Stimulated activated CD4-positive, alpha-beta T cell treated with anti-CD3 and anti-CD28 coated beads, Interleukin-4, amount 100 ng/mL, for 1 hour (primary cell): Measurements from ENCODE around the gene FTCD.
"Not testable (repeated sequence)": the region's sequence is repeated elsewhere in the genome, so short reads cannot be mapped to it uniquely, and the experiment has no call there.

ENCODE experiments used
- DNase-seq: peaks from one replicate; pipeline ENCODE4 v3.0.0-alpha.2; 2020

Gene FTCD

GRCh38 chr21:46187814-46188213 lies 32.4 kb upstream of the FTCD start:
- no peak for DNase-seq

GRCh38 chr21:46187261-46187660 lies 31.9 kb upstream of the FTCD start:
- DNase-seq: no peak

DNA sequence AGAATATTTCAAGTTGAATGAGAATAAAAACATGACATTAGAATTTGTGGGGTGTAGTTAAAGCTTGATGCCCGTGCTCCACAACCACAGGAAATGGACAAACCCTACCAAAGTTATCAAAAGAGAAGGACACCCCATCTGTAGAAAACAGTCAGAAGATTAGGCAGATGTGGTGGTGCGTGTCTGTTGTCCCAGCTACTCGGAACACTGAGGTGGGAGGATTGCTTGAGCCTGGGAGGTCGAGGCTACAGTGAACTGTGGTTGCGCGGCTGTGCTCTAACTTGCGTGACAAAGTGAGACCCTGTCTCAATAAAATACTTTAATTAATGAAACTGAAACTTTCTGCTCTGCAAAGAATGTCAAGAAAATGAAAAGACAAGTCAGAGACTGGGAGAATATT lies 30.3 kb upstream of the FTCD start:
- DNase-seq: no peak

GRCh38 chr21:46184625-46185555 lies 29.5 kb upstream of the FTCD start:
- peak; percentile 68 for DNase-seq

DNA sequence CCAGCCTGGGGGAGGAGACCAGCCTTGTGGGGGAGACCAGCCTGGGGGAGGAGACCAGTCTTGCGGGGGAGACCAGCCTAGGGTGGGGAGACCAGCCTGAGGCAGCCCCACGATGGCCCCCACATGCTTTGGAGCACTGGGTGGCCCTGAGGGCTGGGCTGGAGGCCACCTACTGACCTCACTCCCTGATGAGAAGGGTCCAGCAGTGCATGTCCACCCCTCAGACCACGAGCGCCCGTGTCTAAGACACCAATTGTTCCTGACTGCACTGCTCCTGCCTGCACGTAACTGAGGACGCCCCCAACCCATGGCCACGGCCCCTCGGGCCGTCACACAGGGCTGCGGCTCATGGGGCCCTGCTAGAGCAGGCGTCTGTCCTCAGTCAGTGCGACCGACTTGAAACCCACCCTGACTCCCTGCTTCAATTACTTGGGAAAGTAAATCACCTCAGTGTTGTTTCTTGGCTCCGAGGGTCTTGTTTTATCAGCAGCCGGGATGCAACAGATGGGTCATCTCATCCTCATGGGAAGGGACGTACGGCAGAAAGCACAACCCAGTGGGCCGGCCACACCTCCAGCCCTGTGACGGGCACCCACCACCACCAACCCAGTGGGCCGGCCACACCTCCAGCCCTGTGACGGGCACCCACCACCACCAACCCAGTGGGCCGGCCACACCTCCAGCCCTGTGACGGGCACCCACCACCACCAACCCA lies 28.7 kb upstream of the FTCD start, which contains the start of gene SPATC1L:
TSS of gene SPATC1L (minus strand) at position 550 of the 715 bp plus-strand sequence. CDS start 1,643 bp downstream, outside the sequence.
- peak; percentile 46 for DNase-seq

- DNase-seq: not testable (repeated sequence)
Measured at GRCh38 chr21:46183337-46183909, 28.0 kb upstream of the FTCD start.

DNA sequence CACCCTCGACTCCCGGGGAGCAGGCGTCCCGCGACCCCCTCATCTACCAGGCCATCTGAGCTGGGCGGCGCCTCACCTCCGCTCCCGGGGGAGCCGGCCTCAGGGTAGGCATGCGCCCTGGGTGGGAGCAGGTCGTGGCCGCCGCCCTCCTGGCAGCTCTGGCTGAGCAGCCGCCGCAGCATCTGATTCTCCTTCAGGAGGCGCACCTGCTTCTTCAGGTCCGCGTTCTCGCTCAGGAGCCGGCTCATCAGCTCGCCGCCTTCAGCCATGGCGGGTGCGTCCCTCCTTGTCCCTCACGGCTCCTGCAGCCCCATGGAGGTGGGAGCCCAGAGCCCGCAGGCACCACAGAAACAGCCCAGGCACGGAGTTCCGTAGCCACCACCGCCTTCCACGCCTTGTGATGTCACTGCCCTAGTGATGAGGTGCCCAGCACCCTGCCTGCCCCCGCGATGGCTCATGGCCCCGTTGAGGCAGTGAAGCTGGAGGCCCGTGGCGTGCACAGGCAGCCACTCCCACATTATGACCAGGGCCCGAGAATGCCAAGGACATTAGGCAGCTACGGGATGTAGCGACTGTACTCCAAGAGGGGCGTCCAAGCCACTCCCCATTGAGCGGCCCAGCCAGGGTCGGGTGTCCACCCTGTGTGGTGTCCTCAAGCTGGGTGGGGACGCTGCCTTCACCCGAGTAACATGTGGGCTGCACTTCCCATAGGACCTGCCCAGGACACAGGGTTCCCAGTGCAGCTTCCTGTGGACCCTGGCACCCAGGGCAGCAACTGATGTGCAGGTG lies 27.4 kb upstream of the FTCD start:
- DNase-seq: no peak

GRCh38 chr21:46181953-46182547 lies 26.7 kb upstream of the FTCD start:
- no peak for DNase-seq

GRCh38 chr21:46181436-46181835 lies 26.1 kb upstream of the FTCD start:
- no peak for DNase-seq

GRCh38 chr21:46180778-46181391 lies 25.5 kb upstream of the FTCD start:
- DNase-seq: no peak

DNA sequence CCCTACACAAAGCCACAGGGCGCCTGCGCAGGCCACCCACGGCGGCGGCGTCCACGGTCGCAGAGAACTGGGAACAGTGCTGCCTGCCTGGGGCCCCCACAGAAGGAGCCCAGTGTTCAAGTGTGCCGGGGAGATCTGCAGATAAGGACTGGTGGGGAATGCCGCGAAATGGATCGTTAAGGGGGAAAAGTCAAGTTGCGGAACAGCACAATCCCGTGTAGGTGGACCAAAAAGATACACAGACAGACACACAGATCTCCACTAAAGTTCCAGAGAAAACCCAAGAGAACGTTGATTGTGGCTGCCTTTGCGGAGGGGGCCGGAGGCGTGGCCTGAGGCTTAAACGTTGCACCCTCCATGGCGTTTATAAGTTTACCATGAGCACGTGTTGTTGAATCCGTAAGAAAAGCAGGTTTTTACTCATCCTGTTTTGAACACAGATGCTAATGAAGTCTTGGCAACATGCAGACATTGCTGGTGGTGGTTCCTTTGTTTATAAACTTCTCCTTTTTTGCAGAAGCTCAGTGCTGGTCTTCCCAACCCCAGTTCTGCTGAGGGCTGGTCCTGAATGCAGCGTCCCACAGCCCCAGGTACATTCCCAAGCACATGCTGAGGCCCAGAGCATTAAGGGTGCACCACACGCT lies 24.8 kb upstream of the FTCD start:
- DNase-seq: no peak

GRCh38 chr21:46179708-46180078 lies 24.3 kb upstream of the FTCD start:
- no peak for DNase-seq

GRCh38 chr21:46178961-46179360 lies 23.6 kb upstream of the FTCD start:
- DNase-seq: no peak

- not testable (repeated sequence) for DNase-seq
Measured at GRCh38 chr21:46176443-46177129, 21.2 kb upstream of the FTCD start.

- DNase-seq: no peak
Measured at GRCh38 chr21:46173573-46173972, 18.2 kb upstream of the FTCD start.

DNA sequence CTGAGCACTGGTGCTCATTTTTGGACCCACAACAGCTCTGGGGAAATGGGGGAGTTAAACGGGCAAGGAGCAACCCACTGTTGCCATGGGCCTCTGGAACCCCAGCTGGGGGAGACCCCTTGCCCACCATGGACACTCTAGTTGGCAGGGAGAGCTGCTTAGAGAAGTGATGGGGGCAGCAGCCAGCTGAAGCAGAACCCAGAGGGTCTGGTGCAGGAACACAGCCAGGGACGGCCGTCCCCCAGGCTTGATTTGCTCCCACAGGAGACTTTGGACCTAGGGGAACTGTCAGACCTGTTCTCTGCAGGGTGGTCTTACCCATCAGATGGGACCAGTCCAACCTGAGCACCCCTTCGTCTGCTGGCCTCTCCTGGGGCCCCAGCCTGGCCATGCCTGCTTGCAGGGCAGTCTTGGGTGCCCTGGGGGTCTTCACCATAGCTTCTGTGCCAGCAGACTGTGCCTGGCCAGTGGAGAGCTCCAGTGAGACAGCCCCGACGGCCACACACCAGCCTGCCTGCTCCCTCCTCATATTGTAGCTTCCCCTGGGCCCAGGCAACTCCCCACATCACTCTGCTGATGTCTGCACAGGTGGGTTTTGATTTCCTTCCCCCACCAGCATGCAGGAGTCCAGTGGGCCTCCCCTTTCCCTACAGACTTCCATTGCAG lies 17.6 kb upstream of the FTCD start:
- DNase-seq: no peak

DNA sequence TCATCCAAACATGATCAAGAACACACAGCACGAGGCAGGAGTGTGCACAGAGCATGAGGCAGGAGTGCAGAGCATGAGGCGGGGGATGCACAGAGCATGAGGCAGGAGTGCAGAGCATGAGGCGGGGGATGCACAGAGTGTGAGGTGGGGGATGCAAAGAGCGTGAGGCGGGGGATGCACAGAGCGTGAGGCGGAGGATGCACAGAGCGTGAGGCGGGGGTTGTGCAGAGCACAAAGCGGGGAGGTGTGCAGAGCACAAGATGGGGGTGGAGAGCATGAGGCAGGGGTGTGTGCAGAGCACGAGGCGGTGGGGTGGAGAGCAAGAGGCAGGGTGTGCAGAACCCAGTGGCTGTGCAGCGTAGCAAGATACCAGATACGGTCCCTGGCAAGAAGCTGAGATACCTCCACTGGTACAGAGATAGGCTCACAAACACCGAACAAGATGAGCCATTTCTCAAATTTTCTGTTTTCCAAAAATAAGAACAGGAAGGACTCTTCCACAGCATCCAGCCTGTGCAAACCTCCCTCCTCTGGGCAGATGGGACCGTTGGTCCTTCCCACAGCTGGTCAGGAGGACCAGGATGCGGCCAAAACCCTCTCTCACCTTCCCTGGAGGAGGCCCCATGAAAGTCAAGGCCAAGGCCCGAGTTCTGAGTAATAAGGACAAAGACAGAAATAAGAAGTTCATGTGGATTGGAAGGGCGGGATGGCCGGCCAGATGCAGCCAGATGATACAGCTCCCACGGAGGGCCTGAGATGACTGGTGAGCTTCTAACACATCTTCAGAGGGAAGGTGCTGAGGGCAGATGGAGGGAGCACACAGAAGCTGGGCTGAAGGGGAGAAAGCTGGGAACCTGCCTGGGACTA lies 16.9 kb upstream of the FTCD start:
- DNase-seq: no peak

- no peak for DNase-seq
Measured at GRCh38 chr21:46171585-46171984, 16.2 kb upstream of the FTCD start.
